MCF 10A (cell line): ENCODE measurements around the gene MET. TPM values are rescaled to one million over a fixed set of nuclear protein-coding genes. Genes with fewer than 3 reads are reported as not detected.
A peak's percentile ranks its signal among the peaks of the same experiment; 100 is the strongest.

ENCODE experiments used
- BruUV-seq: library from RNA; stranded (reverse); fragments of 400-500 nt; replicated peaks from 2 replicates; lab custom pipeline; 2021; lab: Mats Ljungman, UMichigan
- CTCF ChIA-PET: fragments of 300-600 bp; sonication (Branson Sonifier 250); formaldehyde crosslinking; extraction: SDS; loops from one replicate; lab custom pipeline; 2021; ENCODE audit warnings: antibody characterized with exemption, inconsistent platforms; lab: Yijun Ruan, JAX
- POLR2A ChIA-PET: fragments of 300-600, 350-650 bp; sonication (Branson Sonifier 250); formaldehyde crosslinking; extraction: SDS; loops from one replicate; lab custom pipeline; 2020; ENCODE audit warnings: antibody characterized with exemption, inconsistent platforms; lab: Yijun Ruan, JAX
- DNase-seq: peaks from one replicate; pipeline ENCODE4 v3.0.0-alpha.2; 2018; ENCODE audit not compliant: unreplicated experiment
- H3K27ac Mint-ChIP-seq: one replicate; pipeline ENCODE4 v1.8.0; 2022; ENCODE audit warnings: mild to moderate bottlenecking, low read depth, mixed read lengths; ENCODE audit not compliant: unreplicated experiment
- H3K27me3 Mint-ChIP-seq: one replicate; pipeline ENCODE4 v1.8.0; 2022; ENCODE audit warnings: mixed read lengths; ENCODE audit not compliant: insufficient read depth, unreplicated experiment
- H3K36me3 Mint-ChIP-seq: one replicate; pipeline ENCODE4 v1.8.0; 2022; ENCODE audit warnings: mild to moderate bottlenecking, moderate library complexity, mixed read lengths; ENCODE audit not compliant: insufficient read depth, unreplicated experiment
- H3K4me1 Mint-ChIP-seq: one replicate; pipeline ENCODE4 v1.8.0; 2022; ENCODE audit warnings: mixed read lengths; ENCODE audit not compliant: insufficient read depth, unreplicated experiment
- H3K4me3 Mint-ChIP-seq: one replicate; pipeline ENCODE4 v1.8.0; 2022; ENCODE audit warnings: mild to moderate bottlenecking, moderate library complexity, mixed read lengths; ENCODE audit not compliant: unreplicated experiment
- H3K9me3 Mint-ChIP-seq: one replicate; pipeline ENCODE4 v1.8.0; 2022; ENCODE audit warnings: mixed read lengths; ENCODE audit not compliant: unreplicated experiment
- CTCF ChIP-seq: fragments of 200-600 bp; IDR thresholded peaks from one replicate; pipeline ENCODE4 v1.8.0; 2022; ENCODE audit warnings: antibody characterized with exemption, mild to moderate bottlenecking; ENCODE audit not compliant: unreplicated experiment
- intact Hi-C: fragments of 100-400 bp; cut with micrococcal nuclease; formaldehyde crosslinking; loops from 2 replicates; pipeline ENCODE4 v1.14.1; 2022
- total RNA-seq: library from RNA; stranded (reverse); gene quantifications from 2 replicates; pipeline ENCODE4 v1.2.3, GENCODE V29; 2022

Gene MET
- total RNA-seq, 1 experiment from 2014 or later = 129 TPM

- intact Hi-C loops = loop anchor here (2.0 kb wide), 1 partner anchor 104 kb away; the partner anchor contains the start of gene MET
- POLR2A ChIA-PET = interaction anchor here (0.6 to 5.8 kb wide), 17 partner anchors 17 to 185 kb away, joined by 3 to 63 read pairs (median 3); partner anchors contain the start of gene MET
- Mint-ChIP-seq H3K27ac (peak overlapping the region; percentile 57), H3K27me3 (no peaks in the 10 kb centered on the region), H3K36me3 (peaks cover 77% of the 10 kb centered on the region), H3K4me1 (peaks cover 16% of the 10 kb centered on the region), H3K9me3 (no peaks in the 10 kb centered on the region), H3K4me3 (no peak overlapping the region)
- DNase-seq = peak; percentile 94
- TF ChIP-seq CTCF = no peak
- no TSS peak for BruUV-seq
- CTCF ChIA-PET = interaction anchor here (0.6 to 2.1 kb wide), 9 partner anchors 16 to 183 kb away, joined by 3 to 7 read pairs (median 3); partner anchors contain the start of gene MET
Observed at GRCh38 chr7:116776610-116777289, 104.8 kb downstream of the MET start.

- no peak for DNase-seq
- POLR2A ChIA-PET = interaction anchor here (0.9 to 5.8 kb wide), 8 partner anchors 16 to 150 kb away, joined by 3 to 63 read pairs (median 7); partner anchors contain the start of gene MET
- CTCF ChIA-PET = interaction anchor here (0.5 to 2.1 kb wide), 4 partner anchors 13 to 107 kb away, joined by 3 to 7 read pairs (median 4); partner anchors contain the start of gene MET
- BruUV-seq = no TSS peak
- peaks cover 16% of the 10 kb centered on the region for H3K4me1 Mint-ChIP-seq
- intact Hi-C loops = loop anchor here (2.0 kb wide), 1 partner anchor 105 kb away; the partner anchor contains the start of gene MET
- no peak overlapping the region for H3K4me3 Mint-ChIP-seq
- H3K27me3 Mint-ChIP-seq = no peaks in the 10 kb centered on the region
- H3K27ac Mint-ChIP-seq = peak overlapping the region; percentile 19
- no peak for TF ChIP-seq CTCF
- H3K36me3 Mint-ChIP-seq = peaks cover 70% of the 10 kb centered on the region
- H3K9me3 Mint-ChIP-seq = no peaks in the 10 kb centered on the region
Observed at GRCh38 chr7:116777651-116778281, 105.8 kb downstream of the MET start.

GRCh38 chr7:116779216-116779615 lies 107.2 kb downstream of the MET start:
- no peaks in the 10 kb centered on the region for H3K27me3 Mint-ChIP-seq
- BruUV-seq = no TSS peak
- no peak for TF ChIP-seq CTCF
- H3K36me3 Mint-ChIP-seq = peaks cover 56% of the 10 kb centered on the region
- no peak for DNase-seq
- no peak overlapping the region for H3K4me3 Mint-ChIP-seq
- no peak overlapping the region for H3K27ac Mint-ChIP-seq
- intact Hi-C loops = no loop called here
- CTCF ChIA-PET = interaction anchor here (1.0 to 2.1 kb wide), 4 partner anchors 24 to 187 kb away, joined by 3 to 20 read pairs (median 7); partner anchors contain the start of gene MET
- peaks cover 16% of the 10 kb centered on the region for H3K4me1 Mint-ChIP-seq
- POLR2A ChIA-PET = interaction anchor here (0.6 to 5.8 kb wide), 4 partner anchors 18 to 105 kb away, joined by 3 to 63 read pairs (median 4); partner anchors contain the start of gene MET
- H3K9me3 Mint-ChIP-seq = no peaks in the 10 kb centered on the region

- POLR2A ChIA-PET = interaction anchor here (0.6 to 5.8 kb wide), 8 partner anchors 9 to 106 kb away, joined by 3 to 63 read pairs (median 3); partner anchors contain the start of gene MET
- peaks cover 49% of the 10 kb centered on the region for H3K36me3 Mint-ChIP-seq
- no peak for TF ChIP-seq CTCF
- no peaks in the 10 kb centered on the region for H3K27me3 Mint-ChIP-seq
- H3K4me1 Mint-ChIP-seq = peaks cover 16% of the 10 kb centered on the region
- no peaks in the 10 kb centered on the region for H3K9me3 Mint-ChIP-seq
- BruUV-seq = no TSS peak
- no peak for DNase-seq
- CTCF ChIA-PET = interaction anchor here (0.5 to 2.1 kb wide), 8 partner anchors 22 to 188 kb away, joined by 3 to 20 read pairs (median 4); partner anchors contain the start of gene MET
- H3K27ac Mint-ChIP-seq = no peak overlapping the region
- H3K4me3 Mint-ChIP-seq = no peak overlapping the region
- intact Hi-C loops = no loop called here
Observed at GRCh38 chr7:116779931-116780330, 107.9 kb downstream of the MET start.
